CD4-positive, alpha-beta T cell treated with Interleukin-15 for 4 hours (primary cell): Measurements from ENCODE around the gene GSTM5.
"Not testable (repeated sequence)": the region's sequence is repeated elsewhere in the genome, so short reads cannot be mapped to it uniquely, and the experiment has no call there.

ENCODE experiments used
- DNase-seq: peaks from one replicate; pipeline ENCODE4 v3.0.0-alpha.2; 2020; ENCODE audit warnings: low spot score

GSTM5 gene

GRCh38 chr1:109711593-109712320 lies at the start of gene GSTM5:
Gene GSTM5 (plus strand): TSS chr1:109712251. CDS start chr1:109712313, 62 bp downstream.
- DNase-seq, result not testable (repeated sequence)

DNA sequence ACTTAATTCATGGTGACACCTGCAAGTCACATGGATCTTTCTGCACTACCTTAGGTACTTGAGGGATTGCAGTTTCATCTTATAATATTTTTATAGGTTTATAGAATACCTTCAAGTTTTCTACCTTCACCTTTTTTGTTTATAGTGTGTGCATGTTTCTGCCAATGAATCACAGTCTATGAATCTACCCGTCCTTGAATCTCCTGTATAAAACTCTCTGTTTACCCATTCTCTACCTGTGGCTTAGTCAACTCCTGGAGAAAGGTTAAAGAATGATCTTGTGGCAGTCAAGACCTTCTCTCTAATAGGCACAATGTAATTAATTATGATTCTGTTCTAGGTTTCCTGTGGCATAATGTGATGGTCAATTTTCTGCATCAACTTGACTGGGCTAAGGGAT lies 47.4 kb upstream of the GSTM5 start:
- no peak for DNase-seq

- DNase-seq, result peak; percentile 60
These were observed 44.5 kb upstream of the GSTM5 start, which contains the start of gene GSTM2 for GRCh38 chr1:109667452-109668122. Gene GSTM2 (plus strand): TSS chr1:109668057. CDS start chr1:109668116, 59 bp downstream.

DNA sequence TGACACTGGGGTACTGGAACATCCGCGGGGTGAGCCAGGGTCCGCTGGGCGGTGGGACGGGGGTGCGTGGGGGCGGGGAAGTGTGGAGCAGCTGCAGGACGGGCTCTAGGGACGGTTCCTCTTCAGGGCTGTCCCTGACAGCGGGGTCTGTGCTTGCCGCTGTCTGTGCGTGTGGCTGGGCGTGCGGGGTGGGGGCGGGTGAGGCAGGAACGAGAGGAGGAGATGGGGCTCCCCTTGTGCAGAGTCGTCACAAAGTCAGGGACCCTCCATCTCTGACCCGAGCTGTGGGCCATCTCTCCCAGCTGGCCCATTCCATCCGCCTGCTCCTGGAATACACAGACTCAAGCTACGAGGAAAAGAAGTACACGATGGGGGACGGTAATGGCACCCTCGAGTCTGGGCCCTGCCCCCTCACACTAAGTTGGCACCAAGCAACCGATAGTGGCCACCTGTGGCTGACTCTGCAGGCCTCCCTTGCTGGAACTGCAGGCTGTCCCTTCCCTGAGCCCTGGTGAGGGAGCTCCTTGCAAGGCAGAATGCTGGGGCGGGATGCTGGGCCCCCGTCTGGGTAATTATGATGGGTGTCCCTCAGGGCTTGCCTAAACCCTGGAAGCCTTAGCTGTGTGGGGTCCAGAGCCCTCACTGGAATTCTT lies 43.8 kb upstream of the GSTM5 start:
- no peak for DNase-seq

DNA sequence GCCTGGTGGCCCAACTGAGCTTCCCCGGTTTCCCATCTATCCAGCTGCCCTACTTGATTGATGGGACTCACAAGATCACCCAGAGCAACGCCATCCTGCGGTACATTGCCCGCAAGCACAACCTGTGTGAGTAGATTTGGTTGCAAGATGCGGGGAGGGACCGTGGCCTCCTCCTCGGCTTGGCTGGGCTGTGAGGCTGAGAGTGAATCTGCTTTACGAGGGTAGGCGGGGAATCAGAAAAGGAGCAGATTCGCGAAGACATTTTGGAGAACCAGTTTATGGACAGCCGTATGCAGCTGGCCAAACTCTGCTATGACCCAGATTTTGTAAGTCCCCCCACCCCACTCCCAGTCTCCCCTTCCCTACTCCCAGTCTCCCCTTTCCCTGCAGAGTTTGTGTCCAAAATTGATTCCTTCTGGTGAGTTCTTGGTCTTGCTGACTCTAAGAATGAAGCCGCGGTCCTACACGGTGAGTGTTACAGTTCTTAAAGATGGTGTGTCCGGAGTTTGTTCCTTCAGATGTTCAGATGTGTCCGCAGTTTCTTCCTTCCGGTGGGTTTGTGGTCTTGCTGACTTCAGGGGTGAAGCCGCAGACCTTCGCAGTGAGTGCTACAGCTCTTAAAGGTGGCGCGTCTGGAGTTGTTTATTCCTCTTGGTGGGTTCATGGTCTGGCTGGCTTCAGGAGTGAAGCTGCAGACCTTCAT lies 42.7 kb upstream of the GSTM5 start:
- no peak for DNase-seq

GRCh38 chr1:109669949-109670302 lies 42.1 kb upstream of the GSTM5 start:
- DNase-seq, result not testable (repeated sequence)

GRCh38 chr1:109671067-109671466 lies 41.0 kb upstream of the GSTM5 start:
- no peak for DNase-seq

GRCh38 chr1:109673861-109674260 lies 38.2 kb upstream of the GSTM5 start:
- not testable (repeated sequence) for DNase-seq

DNA sequence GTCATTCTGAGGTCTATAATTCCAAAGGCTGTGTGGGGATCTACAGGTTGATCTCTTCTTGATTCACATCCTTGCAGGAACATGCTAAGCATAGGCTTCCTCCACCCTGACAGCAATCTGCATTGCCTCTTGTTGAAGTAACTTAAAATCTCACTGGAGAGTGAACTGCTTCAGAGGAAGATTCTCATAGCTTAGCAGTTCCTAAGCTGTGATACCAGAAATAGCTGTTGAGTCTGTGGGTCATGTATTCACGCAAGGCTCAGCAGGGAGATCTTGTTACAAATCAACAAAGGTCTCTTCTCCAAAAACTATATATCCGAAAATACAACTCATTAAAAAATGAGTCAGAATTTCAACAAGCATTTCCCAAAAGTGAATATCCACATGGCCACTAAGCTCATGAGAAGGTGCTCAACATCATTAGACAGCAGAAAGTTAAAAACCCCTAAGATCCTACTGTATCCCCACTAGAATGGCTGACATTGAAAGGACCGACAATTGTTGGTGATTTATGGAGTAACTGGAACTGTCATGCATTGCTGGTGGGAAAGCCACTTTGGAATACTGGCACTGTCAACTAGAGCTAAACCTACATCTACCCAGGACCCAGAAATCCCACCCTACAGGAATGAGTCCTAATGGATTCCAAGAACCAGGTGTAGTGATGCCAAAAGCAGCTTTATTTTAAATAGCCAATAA lies 35.2 kb upstream of the GSTM5 start:
- not testable (repeated sequence) for DNase-seq

DNA sequence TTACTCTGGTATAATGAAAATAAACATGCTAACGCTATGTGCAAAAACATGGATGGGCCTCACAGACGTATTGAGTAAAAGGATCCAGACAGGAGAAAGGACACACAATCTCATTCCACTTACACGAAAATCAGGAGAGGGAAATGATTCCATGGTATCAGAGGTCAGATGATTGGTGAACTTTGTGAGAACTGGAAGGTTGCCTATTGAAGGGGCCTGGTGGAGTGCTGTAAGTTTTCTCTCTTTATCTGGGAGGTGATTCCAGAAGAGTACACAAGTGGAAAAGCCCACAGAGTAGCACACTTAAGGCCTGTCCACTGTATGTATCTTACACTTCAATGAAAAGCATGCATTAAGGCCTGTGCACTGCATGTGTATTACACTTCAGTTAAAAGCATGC lies 34.6 kb upstream of the GSTM5 start:
- no peak for DNase-seq

DNA sequence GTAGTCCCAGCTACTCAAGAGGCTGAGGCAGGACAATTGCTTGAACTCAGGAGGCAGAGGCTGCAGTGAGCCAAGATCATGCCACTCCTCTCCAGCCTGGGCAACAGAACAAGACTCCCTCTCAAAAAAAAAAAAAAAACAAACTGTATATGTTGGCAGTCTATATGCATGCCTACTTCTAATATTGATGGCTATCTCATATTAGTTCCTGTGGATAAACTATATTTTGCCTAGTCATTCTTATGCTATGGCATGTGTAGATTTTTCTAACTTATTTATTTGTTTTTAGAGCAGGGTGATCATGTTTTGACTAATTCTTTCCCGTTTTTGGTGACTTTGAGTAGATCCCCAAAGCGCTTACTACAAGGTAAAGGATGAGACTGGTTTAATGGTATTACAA lies 33.4 kb upstream of the GSTM5 start:
- not testable (repeated sequence) for DNase-seq

DNA sequence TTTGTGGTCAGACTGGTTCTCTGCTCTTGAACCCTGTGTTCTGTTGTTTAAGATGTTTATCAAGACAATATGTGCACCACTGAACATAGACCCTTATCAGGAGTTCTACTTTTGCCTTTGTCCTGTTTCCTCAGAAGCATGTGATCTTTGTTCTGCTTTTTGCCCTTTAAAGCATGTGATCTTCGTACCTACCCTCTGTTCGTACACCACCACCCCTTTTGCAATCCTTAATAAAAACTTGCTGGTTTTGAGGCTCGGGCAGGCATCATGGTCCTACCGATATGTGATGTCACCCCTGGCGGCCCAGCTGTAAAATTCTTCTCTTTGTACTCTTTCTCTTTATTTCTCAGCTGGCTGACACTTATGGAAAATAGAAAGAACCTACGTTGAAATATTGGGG lies 27.3 kb upstream of the GSTM5 start:
- DNase-seq, result not testable (repeated sequence)

DNA sequence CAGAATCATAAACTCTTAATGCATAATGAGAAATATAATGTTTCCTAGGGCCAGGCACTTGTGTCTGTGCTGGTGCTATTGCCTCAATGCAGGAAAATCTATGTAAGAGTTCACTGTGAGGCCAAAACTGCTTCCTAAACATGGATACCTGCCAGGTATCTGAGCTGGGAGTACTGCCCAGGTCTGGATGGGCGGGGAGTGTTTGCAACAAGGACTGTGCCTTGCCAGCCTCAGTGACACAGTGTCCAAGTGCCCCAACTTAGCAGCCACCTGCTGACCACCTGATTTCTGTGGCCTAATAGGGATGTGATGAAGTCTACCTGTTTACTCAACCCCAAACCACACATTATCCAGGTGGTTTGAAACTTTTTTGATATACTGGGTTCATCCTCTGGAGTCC lies 26.7 kb upstream of the GSTM5 start:
- not testable (repeated sequence) for DNase-seq

GRCh38 chr1:109685890-109686289 lies 26.2 kb upstream of the GSTM5 start:
- not testable (repeated sequence) for DNase-seq

GRCh38 chr1:109687109-109687508 lies 24.9 kb upstream of the GSTM5 start:
- not testable (repeated sequence) for DNase-seq

GRCh38 chr1:109687641-109688499 lies 24.2 kb upstream of the GSTM5 start, which contains the start of gene GSTM1:
Gene GSTM1 (plus strand): TSS chr1:109687817. CDS start chr1:109687874, 57 bp downstream.
- no peak for DNase-seq

DNA sequence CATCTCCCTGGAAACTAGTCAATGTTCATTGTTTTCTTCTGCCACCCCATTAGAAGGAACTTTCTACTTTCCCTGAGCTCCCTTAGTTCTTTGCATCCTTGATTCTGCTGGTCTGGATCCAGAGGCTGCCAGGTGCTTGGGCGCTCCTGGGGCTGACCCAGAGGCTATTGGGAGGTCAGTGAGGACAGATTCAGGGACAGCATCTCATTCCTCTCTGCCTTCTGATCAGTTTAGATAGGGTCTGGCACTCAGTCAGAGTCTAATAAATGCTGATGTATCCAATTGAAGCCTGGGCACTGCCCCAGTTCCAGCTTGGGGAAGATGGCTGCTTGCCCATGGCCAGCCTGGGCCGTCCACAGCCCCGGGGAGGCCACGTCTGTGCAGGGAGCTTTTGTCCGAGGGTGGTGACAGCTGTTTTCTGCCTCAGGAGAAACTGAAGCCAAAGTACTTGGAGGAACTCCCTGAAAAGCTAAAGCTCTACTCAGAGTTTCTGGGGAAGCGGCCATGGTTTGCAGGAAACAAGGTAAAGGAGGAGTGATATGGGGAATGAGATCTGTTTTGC lies 22.1 kb upstream of the GSTM5 start:
- no peak for DNase-seq

DNA sequence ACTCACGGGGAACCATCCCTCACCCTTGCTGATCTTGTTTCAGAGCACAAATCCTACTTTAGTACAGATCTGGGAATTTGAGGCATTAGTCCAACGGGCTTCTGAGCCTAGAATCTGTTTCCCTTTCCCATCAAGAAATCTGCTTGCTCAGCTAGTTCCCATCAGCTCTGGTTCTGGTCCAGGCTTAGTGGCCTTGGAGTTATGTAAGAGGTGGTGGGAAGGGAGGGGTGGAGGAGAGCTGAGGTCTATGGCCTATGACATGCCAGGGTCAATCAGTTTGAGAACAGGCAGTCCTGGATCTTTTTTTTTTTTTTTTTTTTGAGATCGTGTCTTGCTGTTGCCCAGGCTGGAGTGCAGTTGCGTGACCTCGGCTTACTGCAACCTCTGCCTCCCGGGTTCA lies 20.3 kb upstream of the GSTM5 start:
- DNase-seq, result no peak

GRCh38 chr1:109694400-109694799 lies 17.7 kb upstream of the GSTM5 start:
- DNase-seq, result not testable (repeated sequence)

DNA sequence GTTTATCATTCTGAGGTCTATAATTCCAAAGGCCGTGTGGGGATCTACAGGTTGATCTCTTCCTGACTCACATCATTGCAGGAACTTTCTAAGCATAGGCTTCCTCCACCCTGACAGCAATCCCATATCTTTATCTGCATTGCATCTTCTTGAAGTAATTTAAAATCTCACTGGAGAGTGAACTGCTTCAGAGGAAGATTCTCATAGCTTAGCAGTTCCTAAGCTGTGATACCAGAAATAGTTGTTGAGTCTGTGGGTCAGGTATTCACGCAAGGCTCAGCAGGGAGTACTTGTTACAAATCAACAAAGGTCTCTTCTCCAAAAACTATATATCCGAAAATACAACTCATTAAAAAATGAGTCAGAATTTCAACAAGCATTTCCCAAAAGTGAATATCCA lies 16.9 kb upstream of the GSTM5 start:
- not testable (repeated sequence) for DNase-seq
